ENCODE results near the gene NEDD9. TPM values are rescaled to one million over a fixed set of nuclear protein-coding genes. Genes with fewer than 3 reads are reported as not detected.
A peak's percentile ranks its signal among the peaks of the same experiment; 100 is the strongest.

NEDD9 gene
- total RNA-seq, 1 experiment from 2014 or later, result 0.28 TPM

DNA sequence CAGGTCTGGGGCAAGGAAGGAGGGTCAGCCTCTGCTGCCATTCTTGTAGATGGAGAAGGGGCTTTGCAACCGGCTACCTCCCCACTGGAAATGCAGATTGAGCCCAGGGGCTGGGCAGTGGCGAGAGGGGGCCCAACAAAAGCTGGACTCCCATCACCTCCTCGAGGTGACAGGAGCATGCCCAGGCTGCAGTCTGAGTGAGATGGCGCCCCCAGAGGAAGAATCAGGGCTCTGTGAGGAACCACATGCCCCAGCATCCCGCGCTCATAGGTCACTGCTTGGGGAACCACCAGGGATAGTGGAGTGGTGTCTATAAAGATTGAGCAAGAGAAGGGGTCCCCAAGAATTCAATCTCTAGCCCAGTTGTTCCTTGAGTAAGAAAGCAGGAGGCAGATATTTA lies 31.6 kb upstream of the NEDD9 start:
- no peak overlapping the region for H3K27ac ChIP-seq (ENCODE audit: low read length)

DNA sequence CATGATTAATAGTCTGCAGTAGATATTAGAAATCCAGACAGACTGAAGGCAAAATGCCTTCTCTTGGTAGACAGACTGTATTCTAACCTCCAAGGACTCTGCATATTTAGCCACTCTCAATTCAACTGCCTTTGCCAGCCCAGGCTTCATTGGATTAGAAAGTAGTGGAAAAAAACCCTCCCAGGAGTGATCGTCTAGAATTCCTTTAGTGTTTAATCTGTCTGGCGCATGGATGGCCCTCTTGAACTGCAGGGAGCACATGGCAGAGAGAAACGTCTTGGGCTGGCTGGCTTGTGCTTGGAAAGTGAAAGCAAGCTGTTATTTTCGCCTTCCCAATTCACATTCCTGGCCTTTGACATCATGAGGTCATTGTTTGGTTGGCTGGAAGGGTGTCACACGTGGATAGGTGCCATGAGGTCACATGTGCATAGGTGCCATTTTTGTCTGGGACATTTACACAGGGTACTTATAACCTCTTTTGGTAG lies 30.9 kb upstream of the NEDD9 start:
- ChIA-PET POLR2A (no interaction called here), CTCF (no interaction called here)
- ATAC-seq, result no peak
- DNase-seq (ENCODE audit: low read depth, low spot score), result peak; percentile 27
- TF ChIP-seq REST (IDR thresholded peaks at IDR 0.05; ENCODE audit: insufficient read depth in 1 of 2, low read depth in 2 of 2, low read length in 1 of 2) (no peak), POLR2AphosphoS5 (IDR thresholded peaks at IDR 0.05; ENCODE audit: low read depth, low read length) (no peak), TCF7L2 (IDR thresholded peaks at IDR 0.05; ENCODE audit: low read depth, low read length) (no peak), SIN3A (IDR thresholded peaks at IDR 0.05; ENCODE audit: borderline replicate concordance, insufficient read depth, low read depth, low read length) (no peak)
- TF ChIP-seq, protein P1, sequence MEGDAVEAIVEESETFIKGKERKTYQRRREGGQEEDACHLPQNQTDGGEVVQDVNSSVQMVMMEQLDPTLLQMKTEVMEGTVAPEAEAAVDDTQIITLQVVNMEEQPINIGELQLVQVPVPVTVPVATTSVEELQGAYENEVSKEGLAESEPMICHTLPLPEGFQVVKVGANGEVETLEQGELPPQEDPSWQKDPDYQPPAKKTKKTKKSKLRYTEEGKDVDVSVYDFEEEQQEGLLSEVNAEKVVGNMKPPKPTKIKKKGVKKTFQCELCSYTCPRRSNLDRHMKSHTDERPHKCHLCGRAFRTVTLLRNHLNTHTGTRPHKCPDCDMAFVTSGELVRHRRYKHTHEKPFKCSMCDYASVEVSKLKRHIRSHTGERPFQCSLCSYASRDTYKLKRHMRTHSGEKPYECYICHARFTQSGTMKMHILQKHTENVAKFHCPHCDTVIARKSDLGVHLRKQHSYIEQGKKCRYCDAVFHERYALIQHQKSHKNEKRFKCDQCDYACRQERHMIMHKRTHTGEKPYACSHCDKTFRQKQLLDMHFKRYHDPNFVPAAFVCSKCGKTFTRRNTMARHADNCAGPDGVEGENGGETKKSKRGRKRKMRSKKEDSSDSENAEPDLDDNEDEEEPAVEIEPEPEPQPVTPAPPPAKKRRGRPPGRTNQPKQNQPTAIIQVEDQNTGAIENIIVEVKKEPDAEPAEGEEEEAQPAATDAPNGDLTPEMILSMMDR (IDR thresholded peaks at IDR 0.05), result no peak
- H3K27me3 ChIP-seq (ENCODE audit: control insufficient read depth, insufficient read depth, low read length), result no peaks in the 10 kb centered on the region; the same call in 1 of the 2 replicates
- intact Hi-C loops (cut with micrococcal nuclease; ENCODE audit: unreplicated experiment) (no loop called here), in situ Hi-C loops (cut with HindIII; ENCODE audit: low pct_unique_long_range_greater_than_20kb, low sequenced_read_pairs) (no loop called here)
- H3K27ac ChIP-seq (ENCODE audit: low read length), result no peak overlapping the region
- no peaks in the 10 kb centered on the region for H3K9me3 ChIP-seq (ENCODE audit: control insufficient read depth, insufficient read depth, low read depth, low read length)
- no TSS peak for BruUV-seq (replicated peaks)
- H3K4me1 ChIP-seq (ENCODE audit: control insufficient read depth, insufficient read depth, low read length), result no peaks in the 10 kb centered on the region
- H3K36me3 ChIP-seq (ENCODE audit: control insufficient read depth, insufficient read depth, low read length), result no peaks in the 10 kb centered on the region
- H3K4me3 ChIP-seq (ENCODE audit: low read depth in 2 of 2, low read length in 2 of 2), result no peak overlapping the region

More for the DNA sequence above, 31.6 kb upstream of the NEDD9 start:
- intact Hi-C loops (cut with micrococcal nuclease; ENCODE audit: unreplicated experiment) (no loop called here), in situ Hi-C loops (cut with HindIII; ENCODE audit: low pct_unique_long_range_greater_than_20kb, low sequenced_read_pairs) (no loop called here)
- no peaks in the 10 kb centered on the region for H3K9me3 ChIP-seq (ENCODE audit: control insufficient read depth, insufficient read depth, low read depth, low read length)
- no TSS peak for BruUV-seq (replicated peaks)
- no peak overlapping the region for H3K4me3 ChIP-seq (ENCODE audit: low read depth in 2 of 2, low read length in 2 of 2)
- TF ChIP-seq POLR2AphosphoS5 (IDR thresholded peaks at IDR 0.05; ENCODE audit: low read depth, low read length), result no peak
- TF ChIP-seq TCF7L2 (IDR thresholded peaks at IDR 0.05; ENCODE audit: low read depth, low read length), result no peak
- no peak for TF ChIP-seq REST (IDR thresholded peaks at IDR 0.05; ENCODE audit: insufficient read depth in 1 of 2, low read depth in 2 of 2, low read length in 1 of 2)
- no peak for TF ChIP-seq SIN3A (IDR thresholded peaks at IDR 0.05; ENCODE audit: borderline replicate concordance, insufficient read depth, low read depth, low read length)
- TF ChIP-seq, protein P1 (IDR thresholded peaks at IDR 0.05), result no peak
- DNase-seq (ENCODE audit: low read depth, low spot score) (no peak), ATAC-seq (no peak)
- no peaks in the 10 kb centered on the region; the same call in 1 of the 2 replicates for H3K27me3 ChIP-seq (ENCODE audit: control insufficient read depth, insufficient read depth, low read length)
- H3K4me1 ChIP-seq (ENCODE audit: control insufficient read depth, insufficient read depth, low read length), result no peaks in the 10 kb centered on the region
- H3K36me3 ChIP-seq (ENCODE audit: control insufficient read depth, insufficient read depth, low read length), result no peaks in the 10 kb centered on the region
- POLR2A ChIA-PET, result no interaction called here
- CTCF ChIA-PET, result no interaction called here
